ENCODE results near the gene IL18R1.

IL18R1 gene

GRCh38 chr2:102391565-102391964, 36.0 kb downstream of the IL18R1 start:
- DNase-seq (ENCODE audit: low read depth): no peak

GRCh38 chr2:102392096-102392495, 36.5 kb downstream of the IL18R1 start:
- no peak for DNase-seq (ENCODE audit: low read depth)

GRCh38 chr2:102392942-102393341, 37.3 kb downstream of the IL18R1 start:
- no peak for DNase-seq (ENCODE audit: low read depth)

GRCh38 chr2:102396012-102396411, 40.4 kb downstream of the IL18R1 start:
- no peak for DNase-seq (ENCODE audit: low read depth)

- DNase-seq (ENCODE audit: low read depth): no peak
Measured at GRCh38 chr2:102397209-102397608, 41.6 kb downstream of the IL18R1 start.

GRCh38 chr2:102399499-102400141, 44.0 kb downstream of the IL18R1 start:
- no peak for DNase-seq (ENCODE audit: low read depth)

- no peak for DNase-seq (ENCODE audit: low read depth)
Measured at GRCh38 chr2:102401456-102401855, 45.9 kb downstream of the IL18R1 start.

GRCh38 chr2:102401865-102402264, 46.3 kb downstream of the IL18R1 start:
- DNase-seq (ENCODE audit: low read depth): no peak

GRCh38 chr2:102410952-102411351, 55.4 kb downstream of the IL18R1 start:
- no peak for DNase-seq (ENCODE audit: low read depth)

- no peak for DNase-seq (ENCODE audit: low read depth)
Measured at GRCh38 chr2:102412199-102412598, 56.6 kb downstream of the IL18R1 start.

- DNase-seq (ENCODE audit: low read depth): no peak
Measured at GRCh38 chr2:102417946-102418345, 62.4 kb downstream of the IL18R1 start.

GRCh38 chr2:102418421-102418961, 62.9 kb downstream of the IL18R1 start:
- no peak for DNase-seq (ENCODE audit: low read depth)

- no peak for DNase-seq (ENCODE audit: low read depth)
Measured at GRCh38 chr2:102420290-102420689, 64.7 kb downstream of the IL18R1 start.

- no peak for DNase-seq (ENCODE audit: low read depth)
Measured at GRCh38 chr2:102421890-102422759, 66.5 kb downstream of the IL18R1 start.

- DNase-seq (ENCODE audit: low read depth): no peak
Measured at GRCh38 chr2:102422910-102423309, 67.3 kb downstream of the IL18R1 start, which contains the start of gene IL18RAP. Gene IL18RAP (plus strand): TSS chr2:102423160. CDS start chr2:102423278, 118 bp downstream.

GRCh38 chr2:102423368-102423767, 67.8 kb downstream of the IL18R1 start:
- no peak for DNase-seq (ENCODE audit: low read depth)

- no peak for DNase-seq (ENCODE audit: low read depth)
Measured at GRCh38 chr2:102424754-102425153, 69.2 kb downstream of the IL18R1 start.

GRCh38 chr2:102425441-102426132, 70.0 kb downstream of the IL18R1 start:
- DNase-seq (ENCODE audit: low read depth): no peak

- no peak for DNase-seq (ENCODE audit: low read depth)
Measured at GRCh38 chr2:102427249-102427648, 71.7 kb downstream of the IL18R1 start.

- no peak for DNase-seq (ENCODE audit: low read depth)
Measured at GRCh38 chr2:102428573-102428972, 73.0 kb downstream of the IL18R1 start.

GRCh38 chr2:102432386-102432785, 76.8 kb downstream of the IL18R1 start:
- DNase-seq (ENCODE audit: low read depth): no peak

- DNase-seq (ENCODE audit: low read depth): no peak
Measured at GRCh38 chr2:102433973-102434654, 78.5 kb downstream of the IL18R1 start.
